GM13976 (cell line): ENCODE measurements around the gene MBD3L5.
"Not testable (repeated sequence)": the region's sequence is repeated elsewhere in the genome, so short reads cannot be mapped to it uniquely, and the experiment has no call there.

Source experiments
- DNase-seq: peaks from one replicate; pipeline ENCODE4 v3.0.0; 2012; ENCODE audit warnings: low spot score
- CTCF ChIP-seq: IDR thresholded peaks from 2 replicates; pipeline ENCODE4 v1.5.1; 2012; ENCODE audit warnings: borderline replicate concordance, mild to moderate bottlenecking; ENCODE audit not compliant: insufficient read depth; ENCODE audit errors: extremely low read depth, missing control alignments, control extremely low read depth
- in situ Hi-C: fragments of 300-500 bp; cut with MboI; formaldehyde crosslinking; loops from one replicate; pipeline ENCODE4 v1.12.0; 2022; ENCODE audit warnings: low sequenced_read_pairs, mixed read lengths, inconsistent platforms; ENCODE audit not compliant: unreplicated experiment

Gene MBD3L5

GRCh38 chr19:7030278-7030677, at the start of gene MBD3L5:
TSS of gene MBD3L5 (plus strand) at chr19:7030578. CDS start at chr19:7030612, 34 bp downstream.
- DNase-seq, in situ Hi-C loops: not testable (repeated sequence)

GRCh38 chr19:6983448-6983847, 46.9 kb upstream of the MBD3L5 start:
- no peak for TF ChIP-seq CTCF
- in situ Hi-C loops = no loop called here
- DNase-seq = no peak

GRCh38 chr19:6987850-6988249, 42.5 kb upstream of the MBD3L5 start:
- in situ Hi-C loops = no loop called here
- no peak for DNase-seq
- TF ChIP-seq CTCF = no peak

- DNase-seq = no peak
- in situ Hi-C loops = no loop called here
- TF ChIP-seq CTCF = no peak
These were observed 42.1 kb upstream of the MBD3L5 start for GRCh38 chr19:6988257-6988656.

GRCh38 chr19:6995054-6995453, 35.3 kb upstream of the MBD3L5 start:
- no peak for TF ChIP-seq CTCF
- in situ Hi-C loops = no loop called here
- DNase-seq = no peak

- in situ Hi-C loops = no loop called here
- TF ChIP-seq CTCF = no peak
- DNase-seq = no peak
These were observed 33.6 kb upstream of the MBD3L5 start for GRCh38 chr19:6996810-6997209.

- DNase-seq = peak; percentile 42
- in situ Hi-C loops = no loop called here
- TF ChIP-seq CTCF = no peak
These were observed 32.5 kb upstream of the MBD3L5 start for GRCh38 chr19:6997679-6998445.
